GM19463 (cell line): ENCODE measurements around the gene CPEB1.
"Not testable (repeated sequence)": the region's sequence is repeated elsewhere in the genome, so short reads cannot be mapped to it uniquely, and the experiment has no call there.

Experiments
- ATAC-seq: cut with Tn5 transposase; IDR thresholded peaks from one replicate; pipeline ENCODE4 v1.9.1; 2021; ENCODE audit warnings: mild to moderate bottlenecking, moderate library complexity; ENCODE audit not compliant: unreplicated experiment

The CPEB1 gene

DNA sequence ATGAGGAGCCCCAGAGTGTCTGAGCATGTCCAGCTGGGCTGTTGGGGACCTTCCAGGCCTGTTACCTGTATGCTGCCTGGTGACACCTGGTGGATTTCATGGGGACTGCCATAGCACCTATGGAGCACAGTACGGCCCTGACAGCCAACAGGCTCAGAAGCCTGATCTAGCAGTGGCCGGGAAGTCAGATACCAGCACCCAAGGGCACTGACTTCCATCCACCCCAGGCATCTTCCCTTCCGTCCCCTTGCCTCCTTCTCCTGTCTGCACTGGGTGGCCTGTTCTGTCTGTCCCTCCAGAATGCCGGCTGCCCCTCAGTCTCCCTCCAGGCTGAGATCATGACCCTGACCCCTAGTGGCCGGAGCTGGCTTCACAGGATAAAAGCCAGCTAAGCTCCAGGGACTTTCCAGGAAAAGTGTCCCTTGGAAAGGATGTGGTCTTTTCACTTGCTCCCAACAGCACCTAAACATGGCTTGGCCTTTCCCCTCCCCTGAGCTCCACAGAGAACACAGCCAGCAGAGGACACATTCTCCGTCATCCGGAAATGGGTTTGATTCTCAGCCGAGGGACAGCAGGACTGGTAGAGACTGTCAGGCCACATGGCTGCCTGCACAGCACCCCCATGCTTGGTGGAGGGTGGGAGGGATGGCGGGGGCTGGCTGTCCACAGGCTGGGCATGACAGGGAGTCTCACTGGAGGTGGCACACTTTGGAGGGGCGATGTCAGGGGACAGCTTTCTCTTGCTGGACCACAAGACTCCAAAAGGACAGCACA, 116.4 kb downstream of the CPEB1 start:
- ATAC-seq, result peak; percentile 87

DNA sequence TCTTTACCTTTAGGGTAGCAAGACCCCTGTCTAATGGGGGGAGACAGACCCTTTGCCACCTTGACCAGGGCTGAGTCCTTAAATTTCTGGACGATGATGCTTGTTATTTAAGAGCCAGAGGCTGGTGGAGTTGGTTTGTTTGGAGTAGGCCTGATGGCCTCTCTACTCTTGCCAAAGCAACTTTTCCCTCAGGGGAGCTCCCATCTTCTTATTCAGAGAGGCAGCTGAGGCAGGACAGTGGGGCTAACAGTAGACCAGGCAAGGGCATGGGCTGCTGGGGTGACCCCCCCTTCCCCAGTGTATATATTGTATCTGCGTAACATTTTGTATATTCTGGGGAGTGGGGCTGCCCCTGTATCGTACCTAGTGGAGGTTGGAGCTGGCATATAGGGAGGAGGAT, 117.2 kb downstream of the CPEB1 start:
- ATAC-seq, result no peak

GRCh38 chr15:82513587-82513986, 133.6 kb downstream of the CPEB1 start:
- not testable (repeated sequence) for ATAC-seq

GRCh38 chr15:82507693-82508092, 139.5 kb downstream of the CPEB1 start:
- ATAC-seq, result not testable (repeated sequence)

DNA sequence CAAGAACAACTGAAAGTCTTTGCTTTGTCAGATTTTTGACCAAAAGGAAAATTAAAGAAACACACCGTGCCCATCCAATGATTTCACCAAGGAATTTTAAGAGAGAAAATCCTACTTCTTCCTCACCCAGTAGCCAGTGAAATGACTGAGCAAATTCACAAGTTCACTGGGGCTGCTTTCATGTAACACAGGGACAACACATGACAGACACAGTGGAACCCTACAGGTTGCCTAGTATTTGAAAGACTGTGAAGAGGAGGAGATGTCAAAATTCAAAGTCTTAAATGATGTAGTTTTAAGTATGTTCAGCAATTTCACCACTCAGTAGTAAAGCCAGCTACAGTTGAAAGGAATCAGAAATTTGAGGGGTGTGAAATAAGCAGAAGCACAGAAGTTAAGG, 140.1 kb downstream of the CPEB1 start:
- ATAC-seq, result not testable (repeated sequence)

DNA sequence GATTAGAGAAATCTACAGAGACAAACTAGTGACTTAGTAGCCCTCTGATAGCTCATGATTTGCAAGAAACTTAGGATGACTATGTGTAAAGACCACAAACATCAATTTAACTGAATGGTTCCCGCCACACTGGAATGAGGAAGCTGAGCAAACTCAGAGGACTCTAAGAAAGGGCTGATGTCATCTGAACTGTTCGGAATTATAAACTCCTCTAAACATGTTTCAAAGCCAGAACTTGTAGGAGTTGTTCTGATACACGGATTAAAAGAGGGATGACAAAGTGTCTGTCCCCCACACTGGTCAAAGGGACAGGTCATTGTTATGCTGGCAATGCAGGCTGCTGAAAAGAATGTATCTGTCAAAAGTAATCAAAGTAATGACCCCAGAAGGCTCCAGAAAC, 141.3 kb downstream of the CPEB1 start:
- ATAC-seq, result not testable (repeated sequence)

GRCh38 chr15:82504074-82504473, 143.1 kb downstream of the CPEB1 start:
- not testable (repeated sequence) for ATAC-seq

- peak; percentile 69 for ATAC-seq
Observed at GRCh38 chr15:82502700-82503339, 144.3 kb downstream of the CPEB1 start.

DNA sequence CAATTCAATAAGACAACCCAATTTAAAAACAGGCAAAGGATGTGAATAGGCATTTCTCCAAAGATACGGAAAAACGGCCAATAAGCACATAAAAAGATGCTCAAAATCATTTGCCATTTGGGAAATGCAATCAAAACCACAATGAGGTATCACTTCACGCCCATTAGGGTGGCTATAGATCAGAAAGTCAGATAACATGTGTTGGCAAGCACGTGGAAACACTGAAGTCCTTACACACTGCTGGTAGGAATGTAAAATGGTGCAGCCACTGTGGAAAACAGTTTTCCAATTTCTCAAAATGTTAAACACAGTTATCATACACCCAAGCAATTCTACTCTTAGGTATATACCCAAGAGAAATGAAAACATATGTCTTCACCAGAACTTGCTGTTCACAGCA, 146.4 kb downstream of the CPEB1 start:
- ATAC-seq, result not testable (repeated sequence)

DNA sequence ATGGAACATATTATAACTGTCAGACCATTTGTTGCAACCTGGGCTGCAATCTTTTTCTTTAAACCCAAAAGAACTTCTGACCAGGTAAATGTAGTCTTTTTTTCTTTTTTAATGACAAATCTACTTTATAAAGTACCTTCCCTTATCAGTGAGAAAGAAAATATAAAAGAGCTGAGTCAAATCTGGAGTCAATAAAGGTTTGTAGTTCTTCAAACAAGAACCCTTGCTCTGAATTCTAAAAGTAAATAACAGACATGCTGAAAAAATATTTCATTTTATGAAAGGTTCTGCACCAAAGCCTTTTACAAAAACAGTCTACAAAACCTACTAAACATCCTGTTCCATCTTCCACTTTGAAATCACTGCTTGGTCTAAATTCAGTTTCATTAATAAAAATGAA, 149.2 kb downstream of the CPEB1 start:
- not testable (repeated sequence) for ATAC-seq
